Osteoblast (primary cell): ENCODE measurements around the gene BORCS8. TPM values are rescaled to one million over a fixed set of nuclear protein-coding genes. Genes with fewer than 3 reads are reported as not detected.
A peak's percentile ranks its signal among the peaks of the same experiment; 100 is the strongest.

Experiments used
- DNase-seq: peaks from one replicate; pipeline ENCODE4 v3.0.0; 2011; ENCODE audit warnings: low spot score, mixed read lengths; ENCODE audit not compliant: insufficient read length; ENCODE audit errors: missing footprints
- H2AFZ ChIP-seq: 2 replicates; pipeline ENCODE4 v1.6.0; 2011; ENCODE audit warnings: mild to moderate bottlenecking, low read length
- H3K27ac ChIP-seq: 2 replicates; pipeline ENCODE4 v1.5.1; 2011; ENCODE audit warnings: mild to moderate bottlenecking, low read depth, low read length, moderate library complexity
- H3K27me3 ChIP-seq: 2 replicates; pipeline ENCODE4 v1.6.0; 2012; ENCODE audit warnings: mild to moderate bottlenecking, control low read depth, inconsistent platforms, low read length, moderate library complexity; ENCODE audit not compliant: insufficient read depth
- H3K36me3 ChIP-seq: 2 replicates; pipeline ENCODE4 v1.5.1; 2011; ENCODE audit warnings: mild to moderate bottlenecking, low read length, control low read depth, moderate library complexity; ENCODE audit not compliant: insufficient read depth
- H3K4me1 ChIP-seq: 2 replicates; pipeline ENCODE4 v1.5.1; 2011; ENCODE audit warnings: mild to moderate bottlenecking, low read length, control low read depth, moderate library complexity; ENCODE audit not compliant: insufficient read depth
- H3K4me2 ChIP-seq: 2 replicates; pipeline ENCODE4 v1.6.0; 2011; ENCODE audit warnings: mild to moderate bottlenecking, low read length; ENCODE audit not compliant: insufficient read depth
- H3K4me3 ChIP-seq: fragments of 200-600 bp; sonication (generic); 3 replicates; pipeline ENCODE4 v1.5.1; 2012; ENCODE audit warnings: mild to moderate bottlenecking, low read length, inconsistent platforms; ENCODE audit not compliant: insufficient read depth
- H3K79me2 ChIP-seq: 2 replicates; pipeline ENCODE4 v1.6.0; 2012; ENCODE audit warnings: mild to moderate bottlenecking, low read length, control low read depth, inconsistent platforms; ENCODE audit not compliant: insufficient read depth
- H3K9me3 ChIP-seq: 2 replicates; pipeline ENCODE4 v1.5.1; 2011; ENCODE audit warnings: low read depth, low read length, control low read depth
- H4K20me1 ChIP-seq: 2 replicates; pipeline ENCODE4 v1.6.0; 2012; ENCODE audit warnings: mild to moderate bottlenecking, low read length, control low read depth; ENCODE audit not compliant: insufficient read depth
- total RNA-seq: library from RNA; depleted of rRNA; stranded (reverse); fragments of >200 nt; gene quantifications from 2 replicates; pipeline ENCODE4 v1.2.3, GENCODE V29; 2012
- TF ChIP-seq, protein P1 (sequence below): IDR thresholded peaks from 2 replicates; pipeline ENCODE4 v1.5.1; 2011; ENCODE audit warnings: mild to moderate bottlenecking, low read depth, low read length, moderate library complexity; ENCODE audit errors: extremely low read depth

BORCS8 gene
- total RNA-seq, 1 donor = 17.4 TPM

DNA sequence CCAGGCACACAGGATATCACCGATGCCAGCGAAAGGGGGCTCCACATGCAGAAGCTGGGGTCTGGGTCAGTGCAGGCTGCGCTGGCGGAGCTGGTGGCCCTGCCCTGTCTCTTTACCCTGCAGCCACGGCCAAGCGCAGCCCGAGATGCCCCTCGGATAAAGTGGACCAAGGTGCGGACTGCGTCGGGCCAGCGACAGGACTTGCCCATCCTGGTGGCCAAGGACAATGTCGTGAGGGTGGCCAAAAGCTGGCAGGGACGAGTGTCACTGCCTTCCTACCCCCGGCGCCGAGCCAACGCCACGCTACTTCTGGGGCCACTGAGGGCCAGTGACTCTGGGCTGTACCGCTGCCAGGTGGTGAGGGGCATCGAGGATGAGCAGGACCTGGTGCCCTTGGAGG, 27.0 kb upstream of the BORCS8 start:
- Histone ChIP-seq H3K9me3 (no peaks in the 10 kb centered on the region), H3K36me3 (no peaks in the 10 kb centered on the region), H3K27ac (no peak overlapping the region), H3K4me1 (no peaks in the 10 kb centered on the region), H3K79me2 (no peaks in the 10 kb centered on the region), H4K20me1 (peaks cover 7% of the 10 kb centered on the region), H3K4me3 (no peak overlapping the region), H3K4me2 (no peak overlapping the region), H2AFZ (no peak overlapping the region), H3K27me3 (peaks cover 8% of the 10 kb centered on the region)
- TF ChIP-seq, protein P1, sequence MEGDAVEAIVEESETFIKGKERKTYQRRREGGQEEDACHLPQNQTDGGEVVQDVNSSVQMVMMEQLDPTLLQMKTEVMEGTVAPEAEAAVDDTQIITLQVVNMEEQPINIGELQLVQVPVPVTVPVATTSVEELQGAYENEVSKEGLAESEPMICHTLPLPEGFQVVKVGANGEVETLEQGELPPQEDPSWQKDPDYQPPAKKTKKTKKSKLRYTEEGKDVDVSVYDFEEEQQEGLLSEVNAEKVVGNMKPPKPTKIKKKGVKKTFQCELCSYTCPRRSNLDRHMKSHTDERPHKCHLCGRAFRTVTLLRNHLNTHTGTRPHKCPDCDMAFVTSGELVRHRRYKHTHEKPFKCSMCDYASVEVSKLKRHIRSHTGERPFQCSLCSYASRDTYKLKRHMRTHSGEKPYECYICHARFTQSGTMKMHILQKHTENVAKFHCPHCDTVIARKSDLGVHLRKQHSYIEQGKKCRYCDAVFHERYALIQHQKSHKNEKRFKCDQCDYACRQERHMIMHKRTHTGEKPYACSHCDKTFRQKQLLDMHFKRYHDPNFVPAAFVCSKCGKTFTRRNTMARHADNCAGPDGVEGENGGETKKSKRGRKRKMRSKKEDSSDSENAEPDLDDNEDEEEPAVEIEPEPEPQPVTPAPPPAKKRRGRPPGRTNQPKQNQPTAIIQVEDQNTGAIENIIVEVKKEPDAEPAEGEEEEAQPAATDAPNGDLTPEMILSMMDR = no peak
- peak; percentile 68 for DNase-seq

DNA sequence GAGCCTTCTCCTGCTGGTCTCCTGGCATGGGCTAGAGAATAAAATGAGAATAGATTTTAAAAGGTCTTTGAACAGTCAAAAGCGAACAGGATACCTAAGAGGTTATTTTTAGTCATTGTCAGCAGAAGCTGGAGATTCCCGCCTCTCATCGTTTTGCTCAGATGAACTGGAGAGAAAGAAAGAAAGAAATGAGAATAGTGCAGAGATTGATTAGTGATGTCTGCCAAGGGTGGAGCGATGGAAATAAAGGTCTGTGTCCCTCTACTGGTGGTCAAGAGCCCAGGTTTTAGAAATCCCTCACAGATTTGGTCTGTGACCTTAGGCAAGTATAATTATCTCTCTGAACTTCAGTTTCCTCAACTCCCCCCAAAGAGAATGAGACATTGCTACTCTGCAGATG, 25.1 kb upstream of the BORCS8 start:
- Histone ChIP-seq H3K79me2 (no peaks in the 10 kb centered on the region), H3K27me3 (peaks cover 15% of the 10 kb centered on the region), H3K4me2 (no peak overlapping the region), H3K4me1 (no peaks in the 10 kb centered on the region), H2AFZ (no peak overlapping the region), H3K27ac (no peak overlapping the region), H4K20me1 (peaks cover 7% of the 10 kb centered on the region), H3K36me3 (no peaks in the 10 kb centered on the region), H3K4me3 (no peak overlapping the region), H3K9me3 (no peaks in the 10 kb centered on the region)
- TF ChIP-seq, protein P1 = no peak
- DNase-seq = peak; percentile 15

DNA sequence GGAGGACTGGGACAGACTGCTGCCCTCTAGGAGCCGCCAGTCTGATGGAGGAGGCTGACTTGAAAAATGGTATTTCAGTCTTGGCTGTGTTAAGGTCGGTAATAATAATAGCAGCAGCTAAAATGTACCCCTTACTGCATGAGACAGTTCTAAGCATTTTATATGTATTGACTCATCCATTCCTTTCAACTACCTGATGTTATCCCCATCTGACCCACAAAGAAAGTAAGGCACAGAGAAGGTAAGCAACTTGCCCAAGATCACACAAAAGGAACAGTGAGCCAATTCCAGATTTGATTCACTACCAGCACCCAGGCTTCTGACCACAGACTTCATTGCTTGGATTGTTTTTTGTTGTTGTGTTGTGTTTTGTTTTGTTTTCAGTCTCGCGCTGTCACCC, 23.8 kb upstream of the BORCS8 start:
- Histone ChIP-seq H3K79me2 (no peaks in the 10 kb centered on the region), H2AFZ (no peak overlapping the region), H3K27me3 (peaks cover 24% of the 10 kb centered on the region), H3K4me1 (no peaks in the 10 kb centered on the region), H3K27ac (no peak overlapping the region), H3K9me3 (no peaks in the 10 kb centered on the region), H3K4me2 (no peak overlapping the region), H4K20me1 (peaks cover 7% of the 10 kb centered on the region), H3K36me3 (no peaks in the 10 kb centered on the region), H3K4me3 (no peak overlapping the region)
- DNase-seq = peak; percentile 10
- TF ChIP-seq, protein P1 = no peak

DNA sequence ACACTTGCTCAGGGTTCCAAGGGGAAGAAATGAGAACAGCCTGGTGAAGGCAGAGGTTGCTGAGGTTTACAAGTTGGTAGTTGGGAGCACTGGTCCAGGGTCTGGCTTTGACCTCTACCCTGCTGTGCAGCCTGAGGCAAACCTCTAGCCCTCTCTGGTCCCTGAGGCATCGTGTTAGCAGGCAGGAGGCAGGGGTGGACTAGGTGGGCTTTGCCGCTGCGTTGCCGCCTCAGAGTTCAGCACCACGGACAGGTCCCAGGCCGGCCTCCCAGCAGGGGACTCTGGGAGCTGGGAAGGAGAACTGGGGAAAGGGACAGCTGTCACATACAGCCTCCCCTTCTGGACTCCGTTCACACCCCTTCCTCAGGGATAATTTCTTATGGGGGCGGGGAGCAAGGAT, 22.9 kb upstream of the BORCS8 start:
- Histone ChIP-seq H3K27me3 (peaks cover 24% of the 10 kb centered on the region), H3K79me2 (no peaks in the 10 kb centered on the region), H3K4me3 (no peak overlapping the region), H3K9me3 (no peaks in the 10 kb centered on the region), H2AFZ (no peak overlapping the region), H3K27ac (no peak overlapping the region), H3K36me3 (no peaks in the 10 kb centered on the region), H4K20me1 (peaks cover 7% of the 10 kb centered on the region), H3K4me2 (no peak overlapping the region), H3K4me1 (no peaks in the 10 kb centered on the region)
- TF ChIP-seq, protein P1 = no peak
- DNase-seq = peak; percentile 88
